H9 (cell line): ENCODE results near the gene ZNF837. TPM values are rescaled to one million over a fixed set of nuclear protein-coding genes. Genes with fewer than 3 reads are reported as not detected.
A peak's percentile ranks its signal among the peaks of the same experiment; 100 is the strongest.

Experiments used
- DNase-seq: peaks from one replicate; pipeline ENCODE4 v3.0.0-alpha.2; 2017
- H2AFZ ChIP-seq: one replicate; pipeline ENCODE4 v1.6.1; 2013; ENCODE audit warnings: mild to moderate bottlenecking, low read length, control low read depth, moderate library complexity
- H2AK5ac ChIP-seq: 2 replicates; pipeline ENCODE4 v1.6.1; 2013; ENCODE audit warnings: low read length, control low read depth, mixed read lengths; ENCODE audit not compliant: insufficient read length
- H2BK120ac ChIP-seq: one replicate; pipeline ENCODE4 v1.6.1; 2013; ENCODE audit warnings: low read depth, mild to moderate bottlenecking, low read length, control low read depth, inconsistent platforms; ENCODE audit not compliant: poor library complexity, severe bottlenecking
- H2BK12ac ChIP-seq: 2 replicates; pipeline ENCODE4 v1.6.1; 2013; ENCODE audit warnings: low read length, control low read depth, mixed read lengths, low read depth; ENCODE audit not compliant: insufficient read length
- H2BK15ac ChIP-seq: 2 replicates; pipeline ENCODE4 v1.6.1; 2013; ENCODE audit warnings: low read depth, low read length, control low read depth
- H2BK20ac ChIP-seq: one replicate; pipeline ENCODE4 v1.6.1; 2013; ENCODE audit warnings: low read depth, mild to moderate bottlenecking, low read length, control low read depth, inconsistent platforms; ENCODE audit not compliant: poor library complexity, severe bottlenecking
- H2BK5ac ChIP-seq: 2 replicates; pipeline ENCODE4 v1.6.1; 2013; ENCODE audit warnings: low read length, control low read depth, mixed read lengths; ENCODE audit not compliant: insufficient read length
- H3K14ac ChIP-seq: 2 replicates; pipeline ENCODE4 v1.6.1; 2013; ENCODE audit warnings: low read length, control low read depth; ENCODE audit not compliant: insufficient read depth
- H3K18ac ChIP-seq: 2 replicates; pipeline ENCODE4 v1.6.1; 2013; ENCODE audit warnings: low read depth, mild to moderate bottlenecking, mixed read lengths, low read length, control low read depth; ENCODE audit not compliant: insufficient read length
- H3K23ac ChIP-seq: 2 replicates; pipeline ENCODE4 v1.6.1; 2013; ENCODE audit warnings: low read length, control low read depth, mixed read lengths, low read depth; ENCODE audit not compliant: insufficient read length
- H3K23me2 ChIP-seq: 2 replicates; pipeline ENCODE4 v1.6.1; 2013; ENCODE audit warnings: low read depth, mild to moderate bottlenecking, mixed read lengths, low read length, control low read depth; ENCODE audit not compliant: insufficient read length, poor library complexity, severe bottlenecking
- H3K27ac ChIP-seq: 2 replicates; pipeline ENCODE4 v1.5.1; 2013; ENCODE audit warnings: low read length, control low read depth, mixed read lengths, low read depth; ENCODE audit not compliant: insufficient read length
- H3K27me3 ChIP-seq: 2 replicates; pipeline ENCODE4 v1.6.1; 2013; ENCODE audit warnings: low read length, control low read depth, inconsistent platforms; ENCODE audit not compliant: insufficient read depth
- H3K4ac ChIP-seq: 2 replicates; pipeline ENCODE4 v1.6.1; 2013; ENCODE audit warnings: low read depth, mild to moderate bottlenecking, control low read depth, inconsistent platforms, low read length, moderate library complexity
- H3K4me1 ChIP-seq: 2 replicates; pipeline ENCODE4 v1.6.1; 2013; ENCODE audit warnings: low read length, control low read depth, inconsistent platforms; ENCODE audit not compliant: insufficient read depth
- H3K4me2 ChIP-seq: 2 replicates; pipeline ENCODE4 v1.6.1; 2013; ENCODE audit warnings: low read length, control low read depth, mixed read lengths; ENCODE audit not compliant: insufficient read length, insufficient read depth
- H3K56ac ChIP-seq: 2 replicates; pipeline ENCODE4 v1.6.1; 2013; ENCODE audit warnings: low read depth, mild to moderate bottlenecking, mixed read lengths, low read length, control low read depth; ENCODE audit not compliant: insufficient read length
- H3K79me1 ChIP-seq: 2 replicates; pipeline ENCODE4 v1.6.1; 2013; ENCODE audit warnings: low read depth, mild to moderate bottlenecking, moderate library complexity, low read length, control low read depth, inconsistent platforms; ENCODE audit not compliant: insufficient read depth, poor library complexity, severe bottlenecking
- H3K79me2 ChIP-seq: 2 replicates; pipeline ENCODE4 v1.6.1; 2013; ENCODE audit warnings: low read length, control low read depth, inconsistent platforms; ENCODE audit not compliant: insufficient read depth
- H3K9ac ChIP-seq: 2 replicates; pipeline ENCODE4 v1.6.1; 2013; ENCODE audit warnings: low read length, control low read depth, mixed read lengths; ENCODE audit not compliant: insufficient read length; ENCODE audit errors: extremely low read depth
- H3K9me3 ChIP-seq: one replicate; pipeline ENCODE4 v1.6.1; 2013; ENCODE audit warnings: low read depth, low read length, inconsistent platforms; ENCODE audit not compliant: control insufficient read depth
- H3T11ph ChIP-seq: one replicate; pipeline ENCODE4 v1.6.1; 2013; ENCODE audit warnings: mild to moderate bottlenecking, low read length, control low read depth, inconsistent platforms
- H4K20me1 ChIP-seq: one replicate; pipeline ENCODE4 v1.6.1; 2013; ENCODE audit not compliant: control insufficient read depth, insufficient read length, insufficient read depth
- H4K5ac ChIP-seq: 2 replicates; pipeline ENCODE4 v1.6.1; 2013; ENCODE audit warnings: low read depth, mild to moderate bottlenecking, mixed read lengths, low read length, control low read depth; ENCODE audit not compliant: insufficient read length
- H4K8ac ChIP-seq: replicated peaks from 2 replicates; pipeline ENCODE4 v1.6.1; 2013; ENCODE audit warnings: low read length, control low read depth, mixed read lengths, low read depth; ENCODE audit not compliant: insufficient read length
- H4K91ac ChIP-seq: 2 replicates; pipeline ENCODE4 v1.6.1; 2013; ENCODE audit warnings: low read depth, mild to moderate bottlenecking, moderate library complexity, mixed read lengths, low read length, control low read depth; ENCODE audit not compliant: insufficient read length
- H3K27ac Mint-ChIP-seq, 3 experiments: 2 replicates in 2 of 3; 3 replicates in 1 of 3; pipeline ENCODE4 v1.8.0; 2020 to 2021; ENCODE audit warnings: mixed read lengths in 3 of 3, mild to moderate bottlenecking in 1 of 3, moderate library complexity in 1 of 3
- H3K27me3 Mint-ChIP-seq: 2 replicates; pipeline ENCODE4 v1.8.0; 2021; ENCODE audit warnings: low read depth, mild to moderate bottlenecking, moderate library complexity, mixed read lengths
- H3K36me3 Mint-ChIP-seq, 3 experiments: 2 replicates in 2 of 3; 3 replicates in 1 of 3; pipeline ENCODE4 v1.8.0; 2020 to 2021; ENCODE audit warnings: low read depth in 3 of 3, mixed read lengths in 3 of 3; ENCODE audit not compliant: insufficient read depth in 1 of 3
- H3K4me1 Mint-ChIP-seq, 2 experiments: 2 replicates each; pipeline ENCODE4 v1.8.0; 2020; ENCODE audit warnings: mixed read lengths in 2 of 2
- H3K4me3 Mint-ChIP-seq, 2 experiments: 2 replicates in 1 of 2; 3 replicates in 1 of 2; pipeline ENCODE4 v1.8.0; 2020 to 2021; ENCODE audit warnings: mild to moderate bottlenecking in 2 of 2, mixed read lengths in 2 of 2, moderate library complexity in 1 of 2
- H3K9me3 Mint-ChIP-seq, 2 experiments: 2 replicates in 1 of 2; 3 replicates in 1 of 2; pipeline ENCODE4 v1.8.0; 2020; ENCODE audit warnings: mild to moderate bottlenecking in 2 of 2, mixed read lengths in 2 of 2, moderate library complexity in 1 of 2
- WGBS: extraction: QIAGEN DNeasy Blood & Tissue Kit; methylation state at CpG from one replicate; pipeline ENCODE4 v1.1.7; 2013; ENCODE audit warnings: missing lambda C conversion rate, low lambda C conversion rate, mixed read lengths; ENCODE audit not compliant: insufficient read length; ENCODE audit errors: extremely low coverage; 5-methylcytosine and 5-hydroxymethylcytosine counted together
- total RNA-seq: library from RNA; stranded (reverse); gene quantifications from 2 replicates; pipeline ENCODE4 v1.2.1, GENCODE V29; 2021
- TF ChIP-seq, protein P1 (sequence below): fragments of 200-600 bp; sonication (generic); conservative IDR thresholded peaks from 3 replicates; pipeline ENCODE4 v1.8.0; 2021; ENCODE audit warnings: antibody characterized with exemption, mild to moderate bottlenecking

The ZNF837 gene
- total RNA-seq, 1 experiment from 2014 or later: 3.4 TPM

DNA sequence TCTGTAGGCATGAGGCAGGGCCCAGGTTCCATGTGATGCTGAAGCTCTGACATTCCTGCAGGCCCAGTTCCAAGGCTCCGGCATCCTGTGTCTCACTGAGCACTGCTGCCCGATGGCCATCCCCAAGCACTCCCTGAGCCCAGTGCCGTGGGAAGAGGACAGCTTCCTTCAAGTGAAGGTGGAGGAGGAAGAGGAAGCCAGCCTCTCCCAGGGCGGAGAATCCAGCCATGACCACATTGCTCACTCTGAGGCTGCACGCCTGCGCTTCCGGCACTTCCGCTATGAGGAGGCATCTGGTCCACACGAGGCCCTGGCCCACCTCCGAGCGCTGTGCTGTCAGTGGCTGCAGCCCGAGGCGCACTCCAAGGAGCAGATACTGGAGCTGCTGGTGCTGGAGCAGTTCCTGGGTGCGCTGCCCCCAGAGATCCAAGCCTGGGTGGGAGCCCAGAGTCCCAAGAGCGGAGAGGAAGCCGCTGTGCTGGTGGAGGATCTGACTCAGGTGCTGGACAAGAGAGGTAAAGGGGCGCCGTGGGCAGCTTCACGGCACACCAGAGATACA, 46.1 kb downstream of the ZNF837 start:
- Histone ChIP-seq H3K79me2 (no peaks in the 10 kb centered on the region), H4K8ac (no peak overlapping the region), H2BK12ac (no peak overlapping the region), H3K9me3 (no peaks in the 10 kb centered on the region), H2BK20ac (no peak overlapping the region), H2BK5ac (no peak overlapping the region), H4K5ac (no peak overlapping the region), H2AK5ac (no peak overlapping the region), H2BK120ac (no peak overlapping the region), H3K4me1 (no peaks in the 10 kb centered on the region), H3K9ac (no peak overlapping the region), H3T11ph (no peak overlapping the region), H3K79me1 (no peaks in the 10 kb centered on the region), H3K14ac (no peak overlapping the region), H3K23me2 (no peaks in the 10 kb centered on the region), H2AFZ (no peak overlapping the region), H3K23ac (no peak overlapping the region), H3K27me3 (no peaks in the 10 kb centered on the region), H4K91ac (no peak overlapping the region), H3K56ac (no peak overlapping the region), H3K27ac (no peak overlapping the region), H3K18ac (no peak overlapping the region), H2BK15ac (no peak overlapping the region), H4K20me1 (no peaks in the 10 kb centered on the region), H3K4me2 (no peak overlapping the region), H3K4ac (no peak overlapping the region)
- Mint-ChIP-seq H3K9me3 (no peaks in the 10 kb centered on the region; a peak in 1 of 5 replicates), H3K4me3 (no peak overlapping the region), H3K36me3 (peaks cover 14 to 26% (median 21%) of the 10 kb centered on the region in 3 experiments; a peak in 6 of 7 replicates), H3K4me1 (no peaks in the 10 kb centered on the region), H3K27ac (peak overlapping the region in 2 of 3 experiments; percentile 20 to 64; a peak in 1 of 7 replicates), H3K27me3 (no peaks in the 10 kb centered on the region)
- no CpG with 5 or more reads among the region's 19 CpGs for WGBS
- no peak for DNase-seq
- TF ChIP-seq, protein P1, sequence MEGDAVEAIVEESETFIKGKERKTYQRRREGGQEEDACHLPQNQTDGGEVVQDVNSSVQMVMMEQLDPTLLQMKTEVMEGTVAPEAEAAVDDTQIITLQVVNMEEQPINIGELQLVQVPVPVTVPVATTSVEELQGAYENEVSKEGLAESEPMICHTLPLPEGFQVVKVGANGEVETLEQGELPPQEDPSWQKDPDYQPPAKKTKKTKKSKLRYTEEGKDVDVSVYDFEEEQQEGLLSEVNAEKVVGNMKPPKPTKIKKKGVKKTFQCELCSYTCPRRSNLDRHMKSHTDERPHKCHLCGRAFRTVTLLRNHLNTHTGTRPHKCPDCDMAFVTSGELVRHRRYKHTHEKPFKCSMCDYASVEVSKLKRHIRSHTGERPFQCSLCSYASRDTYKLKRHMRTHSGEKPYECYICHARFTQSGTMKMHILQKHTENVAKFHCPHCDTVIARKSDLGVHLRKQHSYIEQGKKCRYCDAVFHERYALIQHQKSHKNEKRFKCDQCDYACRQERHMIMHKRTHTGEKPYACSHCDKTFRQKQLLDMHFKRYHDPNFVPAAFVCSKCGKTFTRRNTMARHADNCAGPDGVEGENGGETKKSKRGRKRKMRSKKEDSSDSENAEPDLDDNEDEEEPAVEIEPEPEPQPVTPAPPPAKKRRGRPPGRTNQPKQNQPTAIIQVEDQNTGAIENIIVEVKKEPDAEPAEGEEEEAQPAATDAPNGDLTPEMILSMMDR: no peak
